HCT116 (cell line): Measurements from ENCODE around the gene KRCC1. TPM values are rescaled to one million over a fixed set of nuclear protein-coding genes. Genes with fewer than 3 reads are reported as not detected.
"Not testable (repeated sequence)": the region's sequence is repeated elsewhere in the genome, so short reads cannot be mapped to it uniquely, and the experiment has no call there.

Experiments used
- ATAC-seq: fragments of 200-7000 bp; cut with Tn5 transposase; 2 replicates; pipeline ENCODE4 v1.9.1; 2020; ENCODE audit warnings: mild to moderate bottlenecking, moderate library complexity
- BruUV-seq: library from RNA; stranded (reverse); fragments of 400-500 nt; replicated peaks from 2 replicates; lab custom pipeline; 2021; lab: Mats Ljungman, UMichigan
- CTCF ChIA-PET: fragments of 300-600 bp; sonication (Branson Sonifier 250); formaldehyde crosslinking; loops from one replicate; lab custom pipeline; 2021; ENCODE audit warnings: antibody characterized with exemption; lab: Charles Lee
- POLR2A ChIA-PET: fragments of 300-600, 350-600 bp; sonication (Branson Sonifier 250); formaldehyde crosslinking; loops from one replicate; lab custom pipeline; 2021; ENCODE audit warnings: antibody characterized with exemption; lab: Charles Lee
- RAD21 ChIA-PET, 2 experiments: fragments of 300-600 bp; sonication (Branson Sonifier 250); formaldehyde crosslinking; loops; one replicate each; lab custom pipeline; 2023; ENCODE audit warnings: low total read pairs in 2 of 2; ENCODE audit not compliant: uncharacterized antibody in 2 of 2, unreplicated experiment in 2 of 2, low non-redundant PET in 1 of 2; lab: Charles Lee
- DNase-seq: peaks from one replicate; pipeline ENCODE4 v3.0.0-alpha.2; 2010; ENCODE audit warnings: low read depth, low spot score
- H2AFZ ChIP-seq: fragments of 200-600 bp; shearing (Covaris generic), sonication (generic); 2 replicates; pipeline ENCODE4 v1.6.1; 2017; ENCODE audit warnings: low read depth, mixed run types, mixed read lengths, antibody characterized with exemption, low read length; ENCODE audit not compliant: poor library complexity, severe bottlenecking
- H3K27ac ChIP-seq: 2 replicates; pipeline ENCODE4 v1.5.1; 2012; ENCODE audit warnings: low read depth, low read length
- H3K27me3 ChIP-seq: fragments of 200-600 bp; sonication (generic); 2 replicates; pipeline ENCODE4 v1.6.1; 2016; ENCODE audit warnings: mixed run types, low read length, mixed read lengths; ENCODE audit not compliant: insufficient read depth
- H3K36me3 ChIP-seq, 2 experiments: fragments of 200-500 bp in 1 of 2; fragments of 200-600 bp in 1 of 2; sonication (Bioruptor generic) in 1 of 2; sonication (generic) in 1 of 2; 2 replicates each; pipeline versions ENCODE4 v1.5.1 to v1.6.1; 2014 to 2016; ENCODE audit warnings: low read length in 2 of 2, inconsistent platforms in 1 of 2, mixed read lengths in 1 of 2, mixed run types in 1 of 2; ENCODE audit not compliant: insufficient read depth in 2 of 2, control insufficient read depth in 1 of 2
- H3K4me1 ChIP-seq, 2 experiments: fragments of 200-600 bp in 1 of 2; sonication (generic) in 1 of 2; 2 replicates each; pipeline versions ENCODE4 v1.5.1 to v1.6.1; 2012 to 2017; ENCODE audit warnings: low read length in 2 of 2, inconsistent platforms in 1 of 2, mild to moderate bottlenecking in 1 of 2, mixed read lengths in 1 of 2, mixed run types in 1 of 2, moderate library complexity in 1 of 2; ENCODE audit not compliant: insufficient read depth in 2 of 2, control insufficient read depth in 1 of 2
- H3K4me2 ChIP-seq: fragments of 200-600 bp; sonication (generic); 2 replicates; pipeline ENCODE4 v1.6.1; 2017; ENCODE audit warnings: mixed run types, low read length, mixed read lengths
- H3K4me3 ChIP-seq, 2 experiments: fragments of 200-600 bp in 1 of 2; sonication (generic) in 1 of 2; replicated peaks in 1 of 2; 2 replicates each; pipeline ENCODE4 v1.5.1; 2011 to 2016; ENCODE audit warnings: low read length in 2 of 2, control low read depth in 1 of 2, low read depth in 1 of 2, mild to moderate bottlenecking in 1 of 2, mixed read lengths in 1 of 2, mixed run types in 1 of 2
- H3K79me2 ChIP-seq: fragments of 200-600 bp; sonication (generic); 2 replicates; pipeline ENCODE4 v1.6.1; 2017; ENCODE audit warnings: mild to moderate bottlenecking, mixed run types, low read length, moderate library complexity, mixed read lengths; ENCODE audit not compliant: insufficient read depth
- H3K9ac ChIP-seq: fragments of 200-600 bp; sonication (generic); 2 replicates; pipeline ENCODE4 v1.6.1; 2016; ENCODE audit warnings: low read length, mixed read lengths
- H3K9me2 ChIP-seq: fragments of 200-600 bp; sonication (generic), shearing (Covaris generic); 2 replicates; pipeline ENCODE4 v1.6.1; 2017; ENCODE audit warnings: mixed run types, mild to moderate bottlenecking, moderate library complexity; ENCODE audit not compliant: insufficient read depth
- H3K9me3 ChIP-seq, 2 experiments: fragments of 200-500 bp in 1 of 2; fragments of 200-600 bp in 1 of 2; sonication (Bioruptor generic) in 1 of 2; sonication (generic) in 1 of 2; 2 replicates each; pipeline ENCODE4 v1.6.1; 2014 to 2017; ENCODE audit warnings: low read length in 2 of 2, mixed read lengths in 2 of 2, inconsistent platforms in 1 of 2, low read depth in 1 of 2, mild to moderate bottlenecking in 1 of 2, mixed run types in 1 of 2, moderate library complexity in 1 of 2; ENCODE audit not compliant: control insufficient read depth in 1 of 2, insufficient read depth in 1 of 2
- H4K20me1 ChIP-seq: fragments of 200-600 bp; sonication (generic), shearing (Covaris generic); 2 replicates; pipeline ENCODE4 v1.6.1; 2017; ENCODE audit warnings: mixed run types, mild to moderate bottlenecking, moderate library complexity; ENCODE audit not compliant: insufficient read depth
- intact Hi-C: fragments of 100-400 bp; cut with micrococcal nuclease; formaldehyde crosslinking; loops from 2 replicates; pipeline ENCODE4 v1.10.0; 2022
- total RNA-seq: library from RNA; stranded (reverse); gene quantifications from one replicate; pipeline ENCODE4 v1.2.1, GENCODE V29; 2021; ENCODE audit not compliant: unreplicated experiment

The KRCC1 gene
- total RNA-seq, 1 experiment from 2014 or later, result 5.8 TPM

- H3K4me3 ChIP-seq, H3K27ac ChIP-seq, H3K79me2 ChIP-seq, intact Hi-C loops, H3K9ac ChIP-seq, RAD21 ChIA-PET, H3K9me2 ChIP-seq, DNase-seq, ATAC-seq, H4K20me1 ChIP-seq, H3K27me3 ChIP-seq, BruUV-seq, H3K9me3 ChIP-seq, H3K36me3 ChIP-seq, CTCF ChIA-PET, H2AFZ ChIP-seq, POLR2A ChIA-PET: not testable (repeated sequence)
- peaks cover 0 to 18% of the 10 kb centered on the region in 2 experiments; a peak in 3 of 4 replicates for H3K4me1 ChIP-seq
- peak overlapping the region; percentile 86; the same call in 1 of the 2 replicates for H3K4me2 ChIP-seq
These were observed 37.3 kb downstream of the KRCC1 start for GRCh38 chr2:88018077-88018805.

DNA sequence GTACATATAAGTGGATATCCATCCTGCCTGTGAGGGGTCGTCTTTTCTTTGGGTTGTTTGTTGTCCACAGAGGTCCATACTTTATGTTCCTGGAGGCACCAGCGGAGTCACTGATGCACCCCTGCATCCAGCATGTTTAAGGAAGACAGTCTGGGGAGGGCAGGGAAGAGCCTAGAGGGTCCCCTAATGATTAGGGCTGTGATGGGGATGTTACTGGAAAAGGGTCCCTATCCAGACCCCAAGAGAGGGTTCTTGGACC is 37.9 kb downstream of the KRCC1 start:
- BruUV-seq, CTCF ChIA-PET, H3K36me3 ChIP-seq, H3K9me2 ChIP-seq, H3K27ac ChIP-seq, RAD21 ChIA-PET, ATAC-seq, H3K9me3 ChIP-seq, H3K79me2 ChIP-seq, H3K27me3 ChIP-seq, intact Hi-C loops, H2AFZ ChIP-seq, H4K20me1 ChIP-seq, DNase-seq: not testable (repeated sequence)
- peaks cover 0 to 18% of the 10 kb centered on the region in 2 experiments; a peak in 3 of 4 replicates for H3K4me1 ChIP-seq
- peak overlapping the region; percentile 86 for H3K4me2 ChIP-seq
- POLR2A ChIA-PET, result interaction anchor here (2.5 kb wide), 1 partner anchor 10 kb away, joined by 11 read pairs; no protein-coding TSS in a partner anchor
- peak overlapping the region; percentile 64 to 65 for H3K4me3 ChIP-seq
- peak overlapping the region; percentile 72 for H3K9ac ChIP-seq
